Fibroblast of skin of left biceps (primary cell): ENCODE data around the gene IFNA14.
"Not testable (repeated sequence)": the region's sequence is repeated elsewhere in the genome, so short reads cannot be mapped to it uniquely, and the experiment has no call there.

Experiments used
- DNase-seq, 2 experiments: peaks; one replicate each; pipeline ENCODE4 v3.0.0-alpha.2; 2013; ENCODE audit warnings: low read depth in 2 of 2

The IFNA14 gene

DNA sequence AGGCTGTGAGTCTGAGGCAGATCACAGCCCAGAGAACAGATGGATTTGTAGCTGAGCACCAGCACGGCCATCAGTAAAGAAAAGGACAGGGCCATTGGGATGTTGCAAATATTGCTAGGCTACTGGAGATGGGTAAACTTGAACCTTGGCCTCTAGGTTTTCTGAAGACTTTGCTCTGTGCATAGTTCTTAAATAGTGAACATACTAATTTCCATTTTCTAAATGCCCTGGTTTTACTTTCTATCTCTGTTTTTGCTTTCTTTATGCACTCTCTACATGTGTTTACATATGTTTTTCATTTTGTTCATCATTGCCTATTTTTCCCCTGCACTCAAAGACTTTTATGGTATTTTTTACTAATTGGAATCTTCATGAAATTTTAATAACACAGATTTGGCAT lies 22.6 kb downstream of the IFNA14 start, which contains the start of gene IFNA16:
Gene IFNA16 (minus strand): TSS at position 101 of the 400 bp plus-strand sequence. CDS start 6 bp downstream, at position 95.
- not testable (repeated sequence) for DNase-seq

DNA sequence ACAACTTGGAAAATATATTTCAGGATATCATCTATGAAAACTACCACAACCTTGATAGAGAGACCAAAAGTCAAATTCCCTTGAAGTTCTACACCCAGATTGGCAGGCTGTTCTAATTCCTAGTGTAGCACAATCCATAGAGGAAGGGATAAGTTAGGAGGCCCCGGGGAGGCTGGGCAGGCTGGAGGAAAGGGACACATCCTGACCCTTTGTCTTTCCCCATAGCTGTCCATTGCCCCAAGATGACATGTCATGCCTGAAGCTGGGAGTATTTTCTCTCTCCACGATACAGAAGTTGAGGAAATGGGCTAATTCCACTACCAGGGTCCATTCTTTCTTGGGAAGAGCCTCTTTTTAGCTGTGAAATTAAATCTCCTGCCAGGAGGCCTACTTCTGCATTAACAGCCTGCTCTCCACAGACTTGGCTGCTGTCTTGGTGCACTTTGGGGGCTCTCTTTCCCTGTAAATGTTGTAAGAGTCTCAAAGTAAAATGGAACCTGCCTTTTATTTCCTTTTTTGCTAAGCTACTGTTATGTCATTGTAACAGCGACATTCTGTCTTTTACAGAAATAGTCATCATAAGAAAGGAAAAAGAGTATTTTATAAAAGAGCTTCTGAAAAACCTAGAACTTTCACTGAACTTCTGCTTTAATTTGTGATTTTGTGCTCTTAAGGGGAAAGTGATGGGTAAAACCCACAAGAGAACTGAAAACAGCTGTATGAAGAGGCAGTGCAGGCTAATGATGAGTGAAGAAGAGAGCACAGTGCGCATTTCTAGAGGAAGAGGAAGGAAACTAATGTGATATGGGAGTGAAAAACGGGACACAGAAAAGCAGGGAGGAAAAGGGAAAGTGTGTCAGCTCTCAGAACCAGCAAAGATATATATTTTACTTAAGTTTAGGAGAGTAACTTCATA lies 26.1 kb downstream of the IFNA14 start:
- not testable (repeated sequence) for DNase-seq

DNA sequence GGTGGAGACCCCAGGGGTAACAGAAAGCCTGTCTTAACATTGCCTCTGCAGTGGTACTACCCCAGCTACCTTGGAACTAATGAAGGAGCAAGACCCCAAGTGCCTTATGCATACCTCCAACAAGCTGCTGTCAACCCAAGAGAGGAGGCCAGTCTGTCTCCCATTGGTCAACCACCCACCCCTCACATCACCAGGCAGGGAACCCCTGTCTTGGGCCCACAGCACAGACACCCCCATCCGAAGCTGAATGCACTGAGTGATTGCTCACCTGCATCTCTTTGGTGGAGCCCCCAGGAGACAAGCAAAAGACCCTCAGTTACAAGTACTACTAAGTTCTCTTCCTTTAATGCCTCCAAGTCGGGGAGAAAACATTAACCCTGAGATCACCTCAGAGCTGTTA lies 27.6 kb downstream of the IFNA14 start:
- not testable (repeated sequence) for DNase-seq

DNA sequence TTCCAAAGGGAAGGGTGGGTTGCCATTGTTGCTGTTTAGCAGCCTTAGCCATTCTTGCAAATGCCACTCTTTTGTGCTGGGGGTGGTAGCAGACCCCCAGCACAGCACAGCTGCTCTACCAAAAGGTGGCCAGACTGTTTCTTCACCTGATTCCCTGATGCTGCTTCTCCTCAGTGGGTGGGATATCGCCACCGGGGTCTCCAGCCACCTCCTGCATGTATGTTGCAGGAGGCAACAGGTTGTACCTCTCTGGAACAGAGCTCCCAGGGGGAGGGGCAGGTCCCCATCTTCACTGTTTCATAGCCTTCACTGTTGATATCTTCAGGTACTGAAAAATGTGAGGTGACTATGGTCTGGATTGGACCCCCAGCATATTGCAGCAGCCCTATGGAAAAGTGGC lies 29.0 kb downstream of the IFNA14 start:
- not testable (repeated sequence) for DNase-seq

DNA sequence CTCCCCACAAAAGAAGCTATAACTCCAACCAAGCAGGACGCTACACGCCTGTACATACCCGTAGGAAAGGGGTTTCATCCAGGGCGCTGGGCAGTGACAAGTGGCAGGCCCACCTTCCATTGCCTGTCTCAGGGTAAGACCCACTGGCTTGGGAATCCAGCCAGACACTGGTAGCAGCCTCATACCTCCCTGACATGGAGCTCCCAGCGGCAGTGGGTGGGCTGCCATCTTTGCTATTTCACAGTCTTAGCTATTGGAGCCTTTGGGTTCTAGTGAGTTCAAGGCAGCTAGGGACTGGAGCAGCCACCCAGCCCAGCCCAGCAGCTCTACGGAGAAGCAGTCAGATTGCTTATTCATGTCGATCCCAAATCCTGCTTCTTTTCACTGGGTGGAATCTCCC lies 29.5 kb downstream of the IFNA14 start:
- no peak for DNase-seq

DNA sequence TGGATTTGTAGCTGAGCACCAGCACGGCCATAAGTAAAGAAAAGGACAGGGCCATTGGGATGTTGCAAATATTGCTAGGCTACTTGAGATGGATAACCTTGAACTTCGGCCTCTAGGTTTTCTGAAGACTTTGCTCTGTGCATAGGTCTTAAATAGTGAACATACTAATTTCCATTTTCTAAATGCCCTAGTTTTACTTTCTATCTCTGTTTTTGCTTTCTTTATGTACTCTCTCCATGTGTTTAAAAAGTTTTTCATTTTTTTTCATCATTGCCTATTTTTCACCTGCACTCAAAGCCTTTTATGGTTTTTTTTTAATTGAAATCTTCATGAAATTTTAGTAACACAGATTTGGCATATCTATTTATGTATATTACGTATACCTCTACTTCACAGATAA lies 32.8 kb downstream of the IFNA14 start, which contains the start of gene IFNA10:
Gene IFNA10 (minus strand): TSS at position 101 of the 400 bp plus-strand sequence. CDS start 46 bp downstream, at position 55.
- DNase-seq, result not testable (repeated sequence)

DNA sequence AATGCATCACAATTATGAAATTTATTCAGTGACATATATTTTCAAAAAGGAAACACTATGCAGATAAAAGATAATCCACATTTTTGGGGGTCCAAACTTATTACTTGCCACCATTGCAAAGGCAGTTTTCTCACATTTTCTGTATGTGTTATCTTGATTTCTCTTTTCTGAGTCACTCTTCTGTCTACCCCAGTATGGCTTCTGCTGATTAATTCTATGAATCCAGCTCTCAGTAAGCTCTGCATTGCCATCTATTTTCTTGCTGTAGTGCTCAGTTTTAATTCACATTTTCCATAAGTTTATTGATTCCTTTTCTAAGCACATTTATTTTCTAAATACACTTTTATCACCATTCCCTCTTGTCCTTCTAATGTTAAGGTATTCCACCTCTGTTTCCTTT lies 34.6 kb downstream of the IFNA14 start:
- DNase-seq, result no peak

DNA sequence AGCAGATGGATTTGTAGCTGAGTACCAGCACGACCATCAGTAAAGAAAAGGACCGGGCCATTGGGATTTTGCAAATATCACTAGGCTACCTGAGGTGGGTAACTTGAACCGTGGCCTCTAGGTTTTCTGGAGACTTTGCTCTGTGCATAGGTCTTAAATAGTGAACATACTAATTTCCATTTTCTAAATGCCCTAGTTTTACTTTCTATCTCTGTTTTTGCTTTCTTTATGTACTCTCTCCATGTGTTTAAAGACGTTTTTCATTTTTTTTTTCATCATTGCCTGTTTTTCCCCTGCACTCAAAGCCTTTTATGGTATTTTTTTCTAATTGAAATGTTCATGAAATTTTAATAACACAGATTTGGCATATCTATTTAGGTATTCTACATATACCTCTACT lies 37.7 kb downstream of the IFNA14 start, which contains the start of gene IFNA7:
Gene IFNA7 (minus strand): TSS at position 101 of the 400 bp plus-strand sequence. CDS start 40 bp downstream, at position 61.
- DNase-seq, result not testable (repeated sequence)

DNA sequence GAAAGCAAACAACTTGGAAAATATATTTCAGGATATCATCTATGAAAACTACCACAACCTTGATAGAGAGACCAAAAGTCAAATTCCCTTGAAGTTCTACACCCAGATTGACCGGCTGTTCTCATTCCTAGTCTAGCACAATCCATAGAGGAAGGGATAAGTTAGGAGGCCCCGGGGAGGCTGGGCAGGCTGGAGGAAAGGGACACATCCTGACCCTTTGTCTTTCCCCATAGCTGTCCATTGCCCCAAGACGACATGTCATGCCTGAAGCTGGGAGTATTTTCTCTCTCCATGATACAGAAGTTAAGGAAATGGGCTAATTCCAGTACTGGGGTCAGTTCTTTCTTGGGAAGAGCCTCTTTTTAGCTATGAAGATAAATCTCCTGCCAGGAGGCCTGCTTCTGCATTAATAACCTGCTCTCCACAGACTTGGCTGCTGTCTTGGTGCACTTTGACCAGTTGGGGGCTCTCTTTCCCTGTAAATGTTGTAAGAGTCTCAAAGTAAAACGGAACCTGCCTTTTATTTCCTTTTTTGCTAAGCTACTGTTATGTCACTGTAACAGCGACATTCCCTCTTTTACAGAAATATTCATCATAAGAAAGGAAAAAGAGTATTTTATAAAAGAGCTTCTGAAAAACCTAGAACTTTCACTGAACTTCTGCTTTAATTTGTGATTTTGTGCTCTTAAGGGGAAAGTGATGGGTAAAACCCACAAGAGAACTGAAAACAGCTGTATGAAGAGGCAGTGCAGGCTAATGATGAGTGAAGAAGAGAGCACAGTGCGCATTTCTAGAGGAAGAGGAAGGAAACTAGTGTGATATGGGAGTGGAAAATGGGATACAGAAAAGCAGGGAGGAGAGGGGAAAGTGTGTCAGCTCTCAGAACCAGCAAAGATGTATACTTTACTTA lies 44.7 kb downstream of the IFNA14 start:
- DNase-seq, result not testable (repeated sequence)
